Stimulated activated CD4-positive, alpha-beta T cell treated with anti-CD3 and anti-CD28 coated beads, Interleukin-2, amount 100 ng/mL, for 48 hours (primary cell): Measurements from ENCODE around the gene CELA3B.
A peak's percentile ranks its signal among the peaks of the same experiment; 100 is the strongest.
"Not testable (repeated sequence)": the region's sequence is repeated elsewhere in the genome, so short reads cannot be mapped to it uniquely, and the experiment has no call there.

ENCODE experiments used
- DNase-seq, 2 donors: peaks; one replicate each; pipeline ENCODE4 v3.0.0-alpha.2; 2020

CELA3B gene

DNA sequence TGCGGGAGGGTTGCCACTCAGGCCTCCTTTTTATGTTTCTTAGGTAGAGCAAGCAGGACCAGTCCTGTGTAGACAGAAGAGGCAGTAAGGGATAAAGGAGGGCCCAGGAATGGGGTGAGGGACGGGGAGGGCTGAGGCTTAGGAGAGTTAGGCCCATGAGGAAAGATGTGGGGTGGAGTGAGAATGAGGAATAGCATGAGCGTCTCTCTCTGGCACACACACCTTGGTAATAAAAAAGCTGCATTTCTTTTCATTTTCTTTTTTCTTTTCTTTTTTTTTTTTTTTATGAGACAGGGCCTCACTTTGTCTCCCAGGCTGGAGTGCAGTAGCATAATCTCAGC, 32.1 kb upstream of the CELA3B start:
- no peak for DNase-seq

DNA sequence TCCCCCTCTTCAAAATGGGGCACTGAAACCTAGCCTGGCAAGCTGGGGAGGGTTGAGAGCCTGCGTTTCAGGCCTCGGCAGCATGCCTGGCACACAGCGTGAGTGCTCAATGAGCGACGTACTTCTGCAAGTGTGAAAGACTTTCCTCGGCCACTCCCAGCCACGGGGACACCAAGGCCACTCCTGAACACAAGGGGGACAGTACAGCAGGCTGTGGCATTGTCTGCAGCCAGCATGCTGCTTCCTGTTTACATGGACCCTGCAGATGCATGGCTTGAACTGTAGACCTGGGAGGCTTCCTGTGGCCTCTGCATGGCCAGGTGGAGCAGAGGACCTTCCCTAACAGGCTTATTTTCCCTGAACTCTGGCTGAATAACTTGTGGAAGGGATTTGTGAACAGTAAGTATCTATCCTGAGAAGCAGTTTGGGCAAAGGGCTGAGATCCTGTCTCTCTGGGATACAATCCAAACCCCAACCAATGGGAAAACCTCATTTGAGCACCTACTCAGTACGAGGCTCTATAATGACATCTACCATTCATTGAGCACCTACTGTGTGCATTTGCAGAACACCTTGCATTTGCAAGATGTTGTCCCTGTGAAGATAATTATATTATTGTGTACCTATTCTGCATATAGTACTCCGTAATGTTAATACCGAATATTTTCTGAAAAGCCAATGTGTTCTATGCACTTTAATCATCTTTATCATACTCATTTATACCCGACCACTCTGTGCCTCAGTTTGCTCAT, 29.8 kb upstream of the CELA3B start:
- DNase-seq: no peak

DNA sequence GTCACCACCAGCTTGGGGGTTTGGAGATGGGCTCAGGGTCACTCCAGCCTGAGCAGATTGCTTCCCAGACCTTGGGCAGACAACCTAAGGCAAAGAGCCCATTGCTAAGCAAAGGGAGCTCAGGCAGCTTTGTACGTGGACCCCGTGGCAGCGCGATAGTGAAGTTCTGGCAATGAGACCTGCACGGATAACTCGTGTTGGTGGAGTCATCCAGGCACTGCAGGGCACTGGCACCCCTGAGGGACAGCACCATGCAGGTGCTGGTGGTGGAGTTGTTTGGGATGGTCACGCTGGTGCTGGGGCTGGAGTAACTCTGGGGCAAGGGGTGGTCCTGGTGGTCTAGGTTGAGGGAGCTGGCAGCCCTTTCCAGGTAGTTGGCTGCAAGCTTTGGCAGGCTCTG, 26.1 kb upstream of the CELA3B start:
- DNase-seq: no peak

DNA sequence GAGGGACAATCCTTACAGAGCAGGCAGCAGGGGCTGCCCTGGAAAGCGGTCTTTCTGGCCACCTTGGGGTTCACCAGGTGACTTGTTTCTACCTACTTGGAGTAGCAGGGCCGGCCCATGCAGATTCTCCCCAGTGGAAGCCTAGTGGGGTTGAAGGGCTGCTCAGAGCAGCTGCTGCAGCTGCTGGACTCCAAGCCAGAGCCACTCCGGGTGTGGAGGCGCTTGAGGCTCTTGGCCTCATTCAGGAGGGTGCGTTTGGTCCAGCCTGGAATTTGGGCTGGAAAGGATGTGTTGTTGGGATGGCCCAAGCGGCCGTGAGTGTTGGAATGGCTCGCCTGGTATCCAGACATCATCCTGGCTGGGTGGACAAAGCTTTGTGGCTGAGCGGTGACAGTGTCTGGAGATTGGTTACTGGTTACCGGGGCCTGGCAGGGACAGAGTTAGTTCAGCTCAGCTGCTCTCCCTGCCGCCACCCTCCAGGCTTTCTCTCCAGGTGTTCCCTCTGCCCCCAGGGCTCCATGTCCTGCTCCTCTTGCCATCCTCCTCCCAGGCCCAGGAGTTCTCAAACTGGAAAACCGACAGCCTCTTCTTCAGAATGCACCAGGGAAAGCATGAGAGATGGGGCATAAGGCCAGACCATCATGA, 25.5 kb upstream of the CELA3B start:
- no peak for DNase-seq

DNA sequence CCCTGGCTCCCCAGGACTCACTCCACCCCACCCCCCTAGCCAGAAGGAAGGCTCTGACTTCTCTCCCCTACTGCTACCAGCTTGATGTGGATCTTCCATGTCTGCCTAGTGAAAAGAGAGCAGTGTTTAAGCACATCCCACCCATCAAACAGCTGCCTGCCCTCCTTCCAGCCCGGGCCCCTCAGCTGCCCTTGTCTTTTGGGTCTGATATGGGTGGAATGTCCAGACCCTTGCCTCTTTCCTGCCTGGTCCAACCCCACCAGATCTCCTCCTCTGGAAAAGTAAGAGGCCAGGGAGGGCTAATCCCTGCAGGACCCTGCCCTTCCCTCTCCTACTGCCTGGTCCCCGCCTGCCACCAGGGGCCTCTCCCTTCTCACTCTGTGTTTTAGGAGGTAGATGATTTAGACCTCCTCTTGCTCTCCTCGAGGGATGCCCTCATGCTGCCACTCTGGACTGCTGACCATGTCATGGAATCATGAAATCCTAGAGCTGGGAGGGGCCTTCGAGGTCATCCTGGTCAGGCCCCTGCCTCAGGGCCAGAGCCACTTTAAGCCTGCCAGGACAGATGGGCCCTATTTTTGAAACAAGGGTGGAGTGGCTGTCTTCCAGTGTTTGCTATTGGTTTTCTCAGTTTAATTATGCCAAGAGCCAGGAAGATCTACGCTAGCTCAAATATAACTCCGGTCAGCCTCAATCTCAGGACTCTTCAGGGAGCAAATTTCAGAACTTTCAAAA, 23.9 kb upstream of the CELA3B start:
- DNase-seq: no peak

DNA sequence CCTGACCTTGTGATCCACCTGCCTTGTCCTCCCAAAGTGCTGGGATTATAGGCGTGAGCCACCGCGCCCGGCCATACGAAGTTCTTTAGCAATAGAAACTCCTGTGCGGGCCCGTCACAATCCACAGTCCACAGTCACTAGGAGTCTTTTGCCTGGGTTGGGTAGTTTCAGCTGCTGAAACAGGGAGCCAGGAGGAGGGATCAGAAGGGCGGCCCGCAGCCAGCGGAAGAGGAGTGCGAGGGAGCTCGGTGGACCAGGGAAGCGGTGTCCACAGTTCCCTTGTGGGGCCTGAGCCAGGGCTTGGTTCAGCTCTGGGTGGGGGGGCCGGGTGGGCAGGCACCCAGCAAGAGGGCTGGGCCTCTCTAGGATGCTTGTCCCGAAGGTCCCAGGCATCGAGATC, 21.8 kb upstream of the CELA3B start:
- no peak for DNase-seq

DNA sequence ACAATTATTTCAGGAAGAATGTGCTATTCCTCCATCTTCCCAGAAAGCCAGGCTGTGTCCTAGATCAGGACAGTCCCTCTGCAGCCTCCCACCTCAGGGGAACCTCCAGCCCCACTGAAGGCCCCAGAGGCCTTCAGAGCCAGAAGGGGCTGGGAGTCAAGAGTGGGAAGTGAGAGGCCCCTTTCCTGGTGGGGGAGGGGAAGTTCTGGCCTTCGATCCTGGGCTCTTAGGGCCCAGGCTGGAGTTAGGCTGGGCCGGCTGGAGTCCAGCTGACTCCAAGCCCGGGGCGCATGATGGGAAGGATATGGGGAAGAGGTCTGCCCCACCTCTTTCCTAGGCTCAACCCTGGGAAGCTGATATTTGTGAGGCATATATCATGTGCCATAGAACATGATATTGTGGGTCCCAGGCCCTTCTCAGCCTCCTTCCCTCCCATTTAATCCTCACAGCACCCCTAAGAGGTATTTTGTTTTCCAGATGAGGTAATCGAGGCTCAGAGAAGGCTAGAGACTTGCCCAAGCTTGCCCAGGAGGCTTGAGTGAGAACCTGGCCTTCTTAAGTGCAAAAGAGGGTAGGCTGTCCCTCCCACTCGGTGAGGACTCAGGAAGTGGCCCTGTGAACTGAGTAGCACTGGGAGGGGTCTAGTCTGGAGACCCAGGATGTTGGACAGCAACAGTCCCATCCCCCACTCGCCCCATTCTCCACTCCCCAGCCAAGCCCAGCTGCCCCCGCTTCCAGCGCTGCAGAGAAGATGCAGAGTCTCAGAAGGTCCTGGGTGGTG, 21.1 kb upstream of the CELA3B start:
- no peak for DNase-seq

DNA sequence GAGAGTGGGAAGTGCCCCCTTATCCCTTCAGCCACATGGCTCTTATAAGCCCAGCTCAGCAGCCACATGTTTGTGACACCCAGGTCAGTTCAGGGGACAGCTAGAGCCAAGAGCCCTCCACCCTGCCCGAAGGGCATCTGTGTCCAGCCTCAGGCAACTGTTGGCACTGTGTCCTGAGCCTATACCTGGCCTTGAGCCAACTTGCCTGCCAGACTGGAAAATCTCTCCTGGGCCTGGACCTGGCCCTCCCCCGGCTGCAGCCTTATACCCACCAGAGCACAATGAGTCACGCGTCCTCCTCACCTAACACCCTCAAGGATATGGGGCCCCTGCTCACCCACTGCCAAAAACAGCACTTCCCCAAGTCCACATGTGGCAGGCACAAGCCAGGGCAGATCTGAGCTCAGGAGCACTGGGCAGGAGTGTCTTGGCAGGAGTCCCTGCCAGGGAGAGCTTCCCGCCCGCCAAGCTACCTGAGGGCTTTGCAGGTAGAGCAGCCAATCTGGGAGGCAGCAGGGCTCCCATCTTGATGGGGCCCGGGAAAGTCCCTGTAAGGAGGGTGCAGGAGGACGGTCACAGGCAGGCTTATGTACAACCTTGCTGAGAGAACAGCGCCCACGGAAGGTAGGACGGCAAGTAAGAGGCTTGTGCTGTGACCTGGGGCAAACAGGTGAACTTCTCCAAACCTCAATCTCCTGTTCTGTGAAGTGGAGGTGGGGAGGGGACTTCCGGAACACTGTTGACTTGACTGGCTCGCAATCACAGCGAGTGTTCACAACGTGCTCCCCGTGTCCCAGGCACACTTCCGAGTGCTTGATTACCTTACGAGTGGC, 19.9 kb upstream of the CELA3B start:
- DNase-seq: peak; percentile 11 to 13

DNA sequence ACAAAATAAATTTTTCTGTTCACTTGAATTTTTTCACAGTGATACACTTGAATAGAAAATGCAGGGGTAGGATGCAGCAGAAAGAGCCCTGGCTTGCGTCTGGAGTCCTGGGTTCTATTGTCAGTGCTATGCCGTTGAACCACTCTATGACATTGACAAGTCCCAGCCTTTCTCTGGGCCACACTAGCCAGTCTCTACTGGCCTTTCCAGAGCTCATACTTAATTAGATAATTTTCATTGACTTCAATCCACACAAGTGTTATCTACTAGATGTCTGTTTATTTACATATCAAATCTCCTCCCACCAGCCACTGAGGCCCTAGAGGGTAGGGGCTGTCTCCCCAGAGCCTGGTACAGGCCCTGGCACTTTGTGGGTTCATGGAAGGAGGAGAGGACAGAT, 15.5 kb upstream of the CELA3B start:
- DNase-seq: no peak

DNA sequence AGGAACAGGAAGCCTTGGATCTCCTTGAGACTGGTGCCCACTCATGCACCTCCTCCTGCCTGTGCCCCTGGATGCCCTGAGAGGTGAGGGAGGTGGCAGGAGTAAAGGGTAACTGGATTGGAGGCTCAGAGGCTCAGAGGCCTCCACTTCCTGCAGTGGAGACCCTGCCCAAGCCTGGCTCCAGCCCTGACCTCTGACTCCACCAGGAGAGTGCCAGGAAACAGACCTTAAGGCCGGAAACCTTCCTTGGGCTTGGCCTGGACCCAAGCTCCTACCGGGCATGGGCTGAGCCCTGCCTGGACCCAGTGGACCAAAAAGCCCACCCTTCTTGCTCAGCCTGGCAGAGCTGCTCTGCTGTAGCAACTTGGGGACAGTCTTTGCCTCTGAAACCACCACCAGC, 15.0 kb upstream of the CELA3B start:
- no peak for DNase-seq

DNA sequence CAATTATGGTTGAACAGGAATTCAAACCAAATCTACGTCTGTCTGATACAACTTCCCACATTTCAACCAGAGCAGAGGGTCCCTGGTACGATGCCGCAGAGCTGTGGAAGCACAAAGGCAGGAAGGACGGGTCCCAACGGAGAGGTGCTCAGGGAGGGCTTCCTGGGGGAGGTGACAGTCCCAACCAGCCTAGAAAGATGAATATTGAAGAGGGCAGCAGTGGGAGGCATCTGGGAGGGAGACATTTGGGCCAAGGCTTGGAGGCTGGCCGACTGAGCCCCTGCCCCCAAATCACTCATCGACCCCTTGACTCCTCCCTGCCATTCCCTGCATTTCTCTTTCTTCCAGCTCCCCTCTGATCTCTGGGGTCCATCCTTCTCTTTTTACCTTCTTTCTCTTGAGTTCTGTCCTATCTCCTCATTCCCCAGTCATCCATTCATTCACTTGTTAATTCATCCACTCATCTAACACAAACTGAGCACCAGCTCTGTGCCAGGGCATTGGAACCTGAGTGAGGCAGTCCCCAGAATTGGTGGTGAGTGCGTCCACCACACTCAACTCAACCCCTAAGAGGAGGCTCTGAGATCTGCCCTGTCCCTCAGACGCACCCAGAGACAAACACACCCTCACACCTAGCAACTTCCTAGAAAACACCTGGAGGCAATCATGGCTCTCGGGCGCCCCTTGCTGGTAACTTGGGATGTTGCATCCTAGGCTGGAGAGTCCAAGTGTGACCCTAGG, 13.2 kb upstream of the CELA3B start:
- peak; percentile 84 to 90 for DNase-seq

DNA sequence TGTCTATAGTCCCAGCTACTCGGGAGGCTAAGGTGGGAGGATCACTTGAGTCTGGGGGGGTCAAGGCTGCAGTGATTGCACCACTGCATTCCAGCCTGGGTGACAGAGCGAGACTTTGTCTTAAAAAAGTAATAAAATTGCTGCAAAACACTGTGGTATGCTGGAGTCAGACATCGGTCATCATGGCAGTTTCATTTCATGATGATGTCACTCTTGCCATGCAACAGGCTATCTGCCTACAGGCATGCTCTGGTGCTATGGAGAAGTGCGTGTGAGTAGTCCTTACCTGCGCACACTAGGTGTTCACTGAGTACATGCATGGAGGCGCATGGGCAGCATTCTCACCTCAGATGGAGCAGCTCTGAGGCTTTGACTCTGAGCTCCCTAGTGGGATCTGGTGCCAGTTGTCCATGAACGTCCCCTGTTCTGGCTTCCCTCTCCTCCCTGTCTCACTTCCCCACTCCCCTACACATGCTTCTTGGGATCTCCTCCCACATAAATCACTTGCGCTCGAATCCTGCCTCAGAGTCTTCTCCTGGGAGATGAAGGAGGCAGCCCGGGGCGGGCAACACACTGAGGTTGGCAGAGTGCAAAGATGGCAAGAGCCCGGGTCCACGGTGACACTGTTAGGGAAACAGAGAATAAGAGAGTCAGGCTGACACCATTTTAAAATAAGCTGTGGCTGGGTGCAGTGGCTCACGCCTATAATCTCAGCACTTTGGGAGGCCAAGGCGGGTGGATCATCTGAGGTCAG, 10.4 kb upstream of the CELA3B start:
- DNase-seq: no peak

DNA sequence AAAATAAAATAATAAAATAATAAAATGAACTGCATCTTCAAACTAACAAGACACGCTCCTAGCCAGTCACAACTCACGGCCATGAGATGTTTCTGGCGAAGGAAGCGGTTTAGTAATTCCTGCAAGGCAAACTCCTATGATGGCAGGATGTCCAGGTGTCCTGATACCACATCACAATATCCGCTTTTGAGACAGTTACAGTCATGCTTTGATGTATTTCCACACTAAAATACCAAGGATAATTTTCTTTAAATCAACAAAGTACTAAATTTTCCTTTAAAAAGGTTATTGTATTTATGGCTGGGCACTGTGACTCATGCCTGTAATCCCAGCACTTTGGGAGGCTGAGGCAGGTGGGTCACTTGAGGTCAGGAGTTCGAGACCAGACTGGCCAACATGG, 9.6 kb upstream of the CELA3B start:
- not testable (repeated sequence) for DNase-seq

DNA sequence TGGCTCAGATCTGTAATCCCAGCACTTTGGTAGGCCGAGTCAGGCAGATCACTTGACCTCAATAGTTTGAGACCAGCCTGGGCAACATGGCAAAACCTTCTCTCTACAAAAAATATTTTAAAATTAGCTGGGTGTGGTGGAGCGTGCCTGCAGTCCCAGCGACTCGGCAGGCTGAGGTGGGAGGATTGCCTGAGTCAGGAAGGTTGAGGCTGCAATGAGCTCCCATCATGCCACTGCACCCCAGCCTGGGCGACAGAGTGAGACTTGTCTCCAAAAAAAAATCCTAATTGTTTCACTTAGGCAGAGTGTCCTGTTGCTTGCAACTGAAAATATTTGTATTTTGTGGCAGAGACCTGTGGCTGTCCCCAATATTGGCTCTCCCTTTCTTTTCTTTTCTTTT, 7.8 kb upstream of the CELA3B start:
- DNase-seq: not testable (repeated sequence)

DNA sequence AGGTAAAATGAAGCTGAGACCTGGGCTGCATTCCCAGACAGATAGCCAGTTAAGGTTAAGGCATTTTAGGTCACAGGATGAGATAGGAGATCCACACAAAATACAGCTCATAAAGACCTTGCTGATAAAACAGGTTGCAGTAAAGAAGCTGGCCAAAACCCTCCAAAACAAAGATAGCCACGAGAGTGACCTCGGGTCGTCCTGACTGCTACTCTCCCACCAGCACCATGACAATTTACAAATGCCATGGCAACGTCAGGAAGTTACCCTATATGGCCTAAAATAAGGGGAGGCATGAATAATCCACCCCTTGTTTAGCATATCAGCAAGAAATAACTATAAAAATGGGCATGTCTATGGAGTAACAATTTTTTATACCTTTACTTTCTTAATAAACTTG, 6.3 kb upstream of the CELA3B start:
- DNase-seq: not testable (repeated sequence)

DNA sequence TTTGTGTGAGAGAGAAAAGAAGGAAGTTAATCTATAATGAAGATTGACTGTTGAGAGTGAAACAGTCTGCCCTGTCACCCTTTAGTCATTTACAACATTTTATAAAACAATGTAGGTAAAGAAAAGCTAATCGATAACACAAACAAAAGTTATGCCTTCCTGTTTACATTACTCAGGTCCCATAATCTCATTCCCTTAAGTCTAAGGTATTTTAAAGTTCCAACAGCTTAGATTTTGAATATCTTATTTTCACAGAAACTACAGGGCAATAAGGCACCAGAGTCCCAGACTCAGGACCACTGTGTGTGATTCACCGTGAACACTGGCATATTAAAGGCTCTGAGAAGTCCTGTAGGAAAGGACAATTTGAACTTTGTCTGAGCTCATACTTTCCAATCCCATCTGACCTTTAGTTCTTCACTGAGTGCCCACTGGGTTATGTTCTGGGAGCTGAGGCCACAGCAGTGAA, 3.8 kb upstream of the CELA3B start:
- DNase-seq: not testable (repeated sequence)

DNA sequence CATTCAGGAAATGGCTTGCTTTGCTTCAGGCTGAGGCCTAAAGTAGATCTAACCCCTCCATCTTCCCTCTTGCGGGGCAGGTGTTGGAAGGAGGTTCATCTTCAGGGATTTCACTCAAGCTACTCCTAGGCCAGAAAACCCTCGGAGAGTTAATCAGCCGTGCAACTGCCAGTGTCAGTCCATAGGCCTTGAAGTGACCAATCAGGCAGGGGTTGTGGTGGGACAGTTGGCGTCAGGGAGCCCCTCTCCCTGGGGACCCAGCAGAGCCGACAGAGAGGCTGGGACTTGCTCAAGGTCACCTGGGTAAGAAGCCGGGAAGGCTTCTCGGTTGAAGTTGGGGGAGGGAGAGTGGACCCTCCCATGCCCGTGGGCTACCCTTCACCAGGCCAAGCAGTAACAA, 2.9 kb upstream of the CELA3B start:
- DNase-seq: not testable (repeated sequence)

DNA sequence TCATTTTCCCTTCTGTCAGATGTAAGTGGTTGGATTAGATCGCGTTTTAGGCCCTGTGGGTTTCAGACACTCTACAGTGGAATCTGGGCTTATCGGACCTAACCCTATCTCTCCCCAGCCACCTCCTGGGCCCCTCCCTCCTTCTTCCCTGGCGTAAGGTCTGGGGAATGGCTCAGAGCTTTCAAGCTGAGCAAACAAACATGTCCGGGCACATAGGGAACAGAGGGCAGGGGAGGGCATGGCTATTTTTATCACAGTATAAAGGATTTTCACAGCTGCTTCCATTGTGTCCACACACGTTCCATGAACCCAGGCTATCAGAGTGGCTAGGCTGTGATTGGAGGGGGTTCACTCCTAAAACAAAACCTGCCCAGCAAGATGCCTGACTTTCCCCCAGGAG, 2.1 kb upstream of the CELA3B start:
- not testable (repeated sequence) for DNase-seq

DNA sequence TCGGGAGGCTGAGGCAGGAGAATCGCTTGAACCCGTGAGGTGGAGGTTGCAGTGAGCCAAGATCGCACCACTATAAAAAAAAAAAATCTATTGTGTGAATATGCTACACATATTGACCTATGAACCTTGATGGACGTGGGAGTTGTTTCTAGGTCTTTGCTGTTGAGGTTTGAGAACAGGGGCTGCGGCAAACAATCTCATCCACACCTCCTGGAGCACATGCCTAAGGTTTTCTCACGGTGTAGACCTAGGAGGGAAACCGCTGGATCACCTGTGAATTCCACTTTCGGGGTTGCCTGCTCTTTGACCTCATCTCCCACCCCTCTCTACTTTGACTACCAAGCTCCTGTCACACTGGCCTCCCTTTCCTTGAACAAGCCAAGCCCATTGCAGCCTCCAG, 1.5 kb upstream of the CELA3B start:
- DNase-seq: not testable (repeated sequence)

DNA sequence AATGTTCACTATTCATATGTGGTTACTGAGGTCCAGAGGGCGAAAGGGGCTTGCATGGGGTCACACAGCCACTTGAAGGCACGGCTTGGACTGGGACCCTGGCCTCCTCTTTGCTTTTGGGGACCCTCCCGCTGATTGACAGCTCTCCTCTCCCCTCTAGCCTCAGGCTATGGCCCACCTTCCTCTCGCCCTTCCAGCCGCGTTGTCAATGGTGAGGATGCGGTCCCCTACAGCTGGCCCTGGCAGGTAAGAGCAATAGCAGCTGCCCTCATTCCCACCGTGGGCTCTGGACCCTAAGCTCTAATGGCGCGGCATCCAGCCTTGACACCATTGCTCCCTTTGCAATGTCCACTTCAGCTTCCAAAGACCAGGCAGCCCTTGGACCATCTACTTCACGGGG, 1.4 kb downstream of the CELA3B start:
- not testable (repeated sequence) for DNase-seq
